COLO668 (cell line): ENCODE data around the gene SSH2.

Source experiments
- DNase-seq: peaks from one replicate; lab custom pipeline; 2025; ENCODE audit not compliant: unreplicated experiment; lab: John Stamatoyannopoulos, UW

SSH2 gene

GRCh38 chr17:29582772-29583171 lies 347.3 kb downstream of the SSH2 start:
- DNase-seq, result no peak

GRCh38 chr17:29582254-29582765 lies 347.7 kb downstream of the SSH2 start:
- DNase-seq, result no peak

GRCh38 chr17:29581583-29582253 lies 348.3 kb downstream of the SSH2 start:
- DNase-seq, result peak; percentile 31

GRCh38 chr17:29579866-29580771 lies 349.9 kb downstream of the SSH2 start:
- peak; percentile 76 for DNase-seq

- no peak for DNase-seq
Observed at GRCh38 chr17:29578626-29579485, 351.2 kb downstream of the SSH2 start.

GRCh38 chr17:29577385-29578211 lies 352.4 kb downstream of the SSH2 start:
- DNase-seq, result no peak

- DNase-seq, result no peak
Observed at GRCh38 chr17:29577001-29577370, 353.0 kb downstream of the SSH2 start.

GRCh38 chr17:29576214-29577000 lies 353.6 kb downstream of the SSH2 start:
- no peak for DNase-seq
